Vagina (tissue), 2 donors: ENCODE results near the gene RCL1. TPM values are rescaled to one million over a fixed set of nuclear protein-coding genes. Genes with fewer than 3 reads are reported as not detected.

Source experiments
- DNase-seq, 2 donors: peaks; one replicate each; pipeline ENCODE4 v3.0.0-alpha.2; 2017; ENCODE audit errors: extremely low spot score in 2 of 2
- H3K27ac ChIP-seq: fragments of 200-600 bp; sonication (generic); one replicate; pipeline ENCODE4 v1.5.1; 2019
- H3K27me3 ChIP-seq: fragments of 200-600 bp; sonication (generic); one replicate; pipeline ENCODE4 v1.5.1; 2019
- H3K36me3 ChIP-seq, 2 donors: fragments of 200-600 bp; sonication (generic); one replicate each; pipeline ENCODE4 v1.5.1; 2017 to 2019
- H3K4me1 ChIP-seq: fragments of 200-600 bp; sonication (generic); one replicate; pipeline ENCODE4 v1.5.1; 2019
- H3K4me3 ChIP-seq, 2 donors: fragments of 200-600 bp; sonication (generic); 1 replicate in 1 of 2; 2 replicates in 1 of 2; pipeline ENCODE4 v1.5.1; 2016 to 2019
- H3K9me3 ChIP-seq: fragments of 200-600 bp; sonication (generic); one replicate; pipeline ENCODE4 v1.5.1; 2019
- CTCF ChIP-seq, 3 experiments: fragments of 450-650 bp in 2 of 3; fragments of 200-600 bp in 1 of 3; sonication (generic) in 1 of 3; IDR thresholded peaks; one replicate each; pipeline ENCODE4 v1.5.1; 2017 to 2019; ENCODE audit warnings: antibody characterized with exemption in 3 of 3, mild to moderate bottlenecking in 2 of 3, moderate library complexity in 2 of 3
- POLR2A ChIP-seq, 2 donors: fragments of 450-650 bp; IDR thresholded peaks; one replicate each; pipeline ENCODE4 v1.6.1; 2017; ENCODE audit warnings: antibody characterized with exemption in 2 of 2, mild to moderate bottlenecking in 2 of 2, moderate library complexity in 2 of 2
- POLR2AphosphoS5 ChIP-seq, 2 donors: sonication (generic); formaldehyde crosslinking; IDR thresholded peaks; one replicate each; pipeline ENCODE4 v1.9.0; 2017; ENCODE audit warnings: antibody characterized with exemption in 2 of 2, mild to moderate bottlenecking in 2 of 2, low read depth in 1 of 2; ENCODE audit not compliant: insufficient read depth in 1 of 2
- intact Hi-C: fragments of 100-400 bp; cut with DNase I; formaldehyde crosslinking; loops from one replicate; pipeline ENCODE4 v1.15.1; 2023
- total RNA-seq: library from RNA; depleted of rRNA; stranded (reverse); fragments of >200 nt; gene quantifications from one replicate; pipeline ENCODE4 v1.2.3, GENCODE V29; 2016

RCL1 gene
- total RNA-seq, 1 donor from 2014 or later: 24.8 TPM

GRCh38 chr9:4857163-4857810 lies 64.5 kb downstream of the RCL1 start:
- Histone ChIP-seq H3K4me3 (no peak overlapping the region), H3K4me1 (peaks cover 14% of the 10 kb centered on the region), H3K9me3 (no peaks in the 10 kb centered on the region), H3K27ac (no peak overlapping the region), H3K27me3 (no peaks in the 10 kb centered on the region), H3K36me3 (peaks cover 0 to 15% of the 10 kb centered on the region in 2 donors)
- TF ChIP-seq CTCF (IDR thresholded peaks at IDR 0.05) (no peak), POLR2A (IDR thresholded peaks at IDR 0.05) (no peak), POLR2AphosphoS5 (IDR thresholded peaks at IDR 0.05; ENCODE audit: insufficient read depth in 1 of 2, low read depth in 1 of 2) (no peak)
- no peak for DNase-seq
- intact Hi-C loops: no loop called here

GRCh38 chr9:4859035-4859434 lies 66.3 kb downstream of the RCL1 start:
- peaks cover 14% of the 10 kb centered on the region for H3K4me1 ChIP-seq
- no peak overlapping the region for H3K4me3 ChIP-seq
- no peak overlapping the region for H3K27ac ChIP-seq
- no peaks in the 10 kb centered on the region for H3K9me3 ChIP-seq
- peaks cover 0 to 8% of the 10 kb centered on the region in 2 donors for H3K36me3 ChIP-seq
- DNase-seq: no peak
- H3K27me3 ChIP-seq: no peaks in the 10 kb centered on the region
- intact Hi-C loops: no loop called here
- TF ChIP-seq CTCF (IDR thresholded peaks at IDR 0.05) (no peak), POLR2AphosphoS5 (IDR thresholded peaks at IDR 0.05; ENCODE audit: insufficient read depth in 1 of 2, low read depth in 1 of 2) (no peak), POLR2A (IDR thresholded peaks at IDR 0.05) (no peak)

- DNase-seq: no peak
- H3K4me3 ChIP-seq: no peak overlapping the region
- no peaks in the 10 kb centered on the region for H3K9me3 ChIP-seq
- intact Hi-C loops: no loop called here
- peaks cover 9% of the 10 kb centered on the region for H3K4me1 ChIP-seq
- H3K27me3 ChIP-seq: no peaks in the 10 kb centered on the region
- H3K27ac ChIP-seq: no peak overlapping the region
- TF ChIP-seq CTCF (IDR thresholded peaks at IDR 0.05): no peak
- no peak for TF ChIP-seq POLR2A (IDR thresholded peaks at IDR 0.05)
- TF ChIP-seq POLR2AphosphoS5 (IDR thresholded peaks at IDR 0.05; ENCODE audit: insufficient read depth in 1 of 2, low read depth in 1 of 2): no peak
- peaks cover 0 to 8% of the 10 kb centered on the region in 2 donors for H3K36me3 ChIP-seq
These were observed 67.6 kb downstream of the RCL1 start for GRCh38 chr9:4860383-4860782.

GRCh38 chr9:4861145-4861544 lies 68.4 kb downstream of the RCL1 start:
- H3K27me3 ChIP-seq: no peaks in the 10 kb centered on the region
- H3K4me1 ChIP-seq: peaks cover 2% of the 10 kb centered on the region
- TF ChIP-seq POLR2A (IDR thresholded peaks at IDR 0.05) (no peak), POLR2AphosphoS5 (IDR thresholded peaks at IDR 0.05; ENCODE audit: insufficient read depth in 1 of 2, low read depth in 1 of 2) (no peak), CTCF (IDR thresholded peaks at IDR 0.05) (no peak)
- no peak overlapping the region for H3K27ac ChIP-seq
- intact Hi-C loops: no loop called here
- DNase-seq: no peak
- H3K4me3 ChIP-seq: no peak overlapping the region
- no peaks in the 10 kb centered on the region for H3K9me3 ChIP-seq
- H3K36me3 ChIP-seq: peaks cover 0 to 8% of the 10 kb centered on the region in 2 donors

GRCh38 chr9:4861736-4862451 lies 69.2 kb downstream of the RCL1 start:
- peaks cover 0 to 8% of the 10 kb centered on the region in 2 donors for H3K36me3 ChIP-seq
- no peak for TF ChIP-seq POLR2AphosphoS5 (IDR thresholded peaks at IDR 0.05; ENCODE audit: insufficient read depth in 1 of 2, low read depth in 1 of 2)
- no peak for DNase-seq
- H3K27me3 ChIP-seq: no peaks in the 10 kb centered on the region
- H3K27ac ChIP-seq: no peak overlapping the region
- H3K4me3 ChIP-seq: no peak overlapping the region
- intact Hi-C loops: no loop called here
- H3K4me1 ChIP-seq: no peaks in the 10 kb centered on the region
- no peaks in the 10 kb centered on the region for H3K9me3 ChIP-seq
